ENCODE measurements around the gene DMD. TPM values are rescaled to one million over a fixed set of nuclear protein-coding genes. Genes with fewer than 3 reads are reported as not detected.

The DMD gene
- total and polyA plus RNA-seq, 2 of the 8 experiments (the other 6 are each of a cell fraction or from before 2014, with no cell fraction given), result 4.8 to 7.4 TPM

DNA sequence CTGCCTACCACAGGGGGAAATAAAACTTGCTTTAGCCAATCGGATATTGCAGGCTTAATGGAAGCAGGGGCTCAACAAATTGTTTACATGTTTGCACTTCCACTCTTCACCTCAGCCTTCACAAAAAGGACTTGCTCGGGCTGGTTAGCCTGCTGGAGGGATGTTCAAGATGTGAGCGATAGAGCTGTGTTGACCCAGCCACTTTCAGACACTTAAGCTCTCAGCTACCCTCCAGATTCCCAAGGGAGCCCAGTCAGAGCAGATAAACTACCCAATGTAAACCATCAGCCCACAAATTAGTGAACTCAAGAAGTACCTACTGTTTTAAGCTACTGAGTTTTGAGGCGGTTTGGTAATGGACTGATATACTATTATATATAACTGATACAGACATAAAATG is 1631.1 kb downstream of the DMD start (continued):
- TF ChIP-seq HDAC2 (IDR thresholded peaks at IDR 0.05; ENCODE audit: borderline replicate concordance in 1 of 2, low read depth in 2 of 2, low read length in 2 of 2) (no peak), RAD21 (IDR thresholded peaks at IDR 0.05 in 1 of 2, conservative IDR thresholded peaks at IDR 0.05 in 1 of 2; ENCODE audit: low read depth in 2 of 2, low read length in 2 of 2) (no peak), CBX8 (IDR thresholded peaks at IDR 0.05; ENCODE audit: borderline replicate concordance, low read depth, low read length) (no peak), SIN3A (conservative IDR thresholded peaks at IDR 0.05 in 1 of 2, IDR thresholded peaks at IDR 0.05 in 1 of 2; ENCODE audit: low read depth in 1 of 2, low read length in 2 of 2) (no peak), GABPA (IDR thresholded peaks at IDR 0.05; ENCODE audit: borderline replicate concordance, insufficient read depth, low read length) (no peak)

Data from H1 (cell line).